ENCODE results near the gene RNF38. TPM values are rescaled to one million over a fixed set of nuclear protein-coding genes. Genes with fewer than 3 reads are reported as not detected.

Gene RNF38
- total RNA-seq, 1 donor from 2014 or later, result 39.6 TPM

- Mint-ChIP-seq H3K4me1 (ENCODE audit: low read depth, unreplicated experiment) (peaks cover 17% of the 10 kb centered on the region), H3K4me3 (ENCODE audit: unreplicated experiment) (no peak overlapping the region), H3K9me3 (ENCODE audit: unreplicated experiment) (no peaks in the 10 kb centered on the region), H3K27ac (ENCODE audit: unreplicated experiment) (no peak overlapping the region), H3K27me3 (ENCODE audit: low read depth, unreplicated experiment) (no peaks in the 10 kb centered on the region), H3K36me3 (ENCODE audit: low read depth, unreplicated experiment) (no peaks in the 10 kb centered on the region)
- Histone ChIP-seq H3K4me1 (ENCODE audit: insufficient read depth, low read length) (peaks cover 5% of the 10 kb centered on the region), H2AFZ (ENCODE audit: low read depth, low read length) (no peak overlapping the region), H3K36me3 (ENCODE audit: insufficient read depth, low read length) (no peaks in the 10 kb centered on the region), H3K4me3 (ENCODE audit: insufficient read depth, low read depth, low read length) (no peak overlapping the region), H3K79me2 (ENCODE audit: insufficient read depth, low read length) (no peaks in the 10 kb centered on the region), H3K27ac (ENCODE audit: low read depth, low read length) (no peak overlapping the region), H3K4me2 (ENCODE audit: low read length) (no peak overlapping the region), H3K9me3 (ENCODE audit: insufficient read depth, low read depth, low read length) (peaks cover 3% of the 10 kb centered on the region), H3K27me3 (ENCODE audit: insufficient read depth, low read length) (no peaks in the 10 kb centered on the region), H3K9ac (ENCODE audit: low read length) (no peak overlapping the region), H4K20me1 (ENCODE audit: insufficient read depth, low read length) (no peaks in the 10 kb centered on the region)
- DNase-seq (ENCODE audit: low read depth) (no peak), FAIRE-seq (no peak)
- no peak for TF ChIP-seq CTCF (IDR thresholded peaks at IDR 0.05; ENCODE audit: insufficient read depth, low read depth, low read length)
- no peak for TF ChIP-seq EZH2 (IDR thresholded peaks at IDR 0.05; ENCODE audit: insufficient read depth, low read length)
Observed at GRCh38 chr9:36316049-36316448, 84.0 kb downstream of the RNF38 start.

GRCh38 chr9:36315283-36315682, 84.8 kb downstream of the RNF38 start:
- H3K9ac ChIP-seq (ENCODE audit: low read length), result no peak overlapping the region
- FAIRE-seq (no peak), DNase-seq (ENCODE audit: low read depth) (no peak)
- Mint-ChIP-seq H3K9me3 (ENCODE audit: unreplicated experiment) (no peaks in the 10 kb centered on the region), H3K4me3 (ENCODE audit: unreplicated experiment) (no peak overlapping the region), H3K27me3 (ENCODE audit: low read depth, unreplicated experiment) (no peaks in the 10 kb centered on the region), H3K36me3 (ENCODE audit: low read depth, unreplicated experiment) (no peaks in the 10 kb centered on the region), H3K27ac (ENCODE audit: unreplicated experiment) (no peak overlapping the region), H3K4me1 (ENCODE audit: low read depth, unreplicated experiment) (peaks cover 17% of the 10 kb centered on the region)
- H3K27me3 ChIP-seq (ENCODE audit: insufficient read depth, low read length), result no peaks in the 10 kb centered on the region
- TF ChIP-seq EZH2 (IDR thresholded peaks at IDR 0.05; ENCODE audit: insufficient read depth, low read length) (no peak), CTCF (IDR thresholded peaks at IDR 0.05; ENCODE audit: insufficient read depth, low read depth, low read length) (no peak)
- H3K27ac ChIP-seq (ENCODE audit: low read depth, low read length), result no peak overlapping the region
- H3K4me3 ChIP-seq (ENCODE audit: insufficient read depth, low read depth, low read length), result no peak overlapping the region
- no peak overlapping the region for H3K4me2 ChIP-seq (ENCODE audit: low read length)
- H3K9me3 ChIP-seq (ENCODE audit: insufficient read depth, low read depth, low read length), result no peaks in the 10 kb centered on the region
- H3K36me3 ChIP-seq (ENCODE audit: insufficient read depth, low read length), result no peaks in the 10 kb centered on the region
- H3K79me2 ChIP-seq (ENCODE audit: insufficient read depth, low read length), result no peaks in the 10 kb centered on the region
- H4K20me1 ChIP-seq (ENCODE audit: insufficient read depth, low read length), result no peaks in the 10 kb centered on the region
- no peak overlapping the region for H2AFZ ChIP-seq (ENCODE audit: low read depth, low read length)
- peaks cover 5% of the 10 kb centered on the region for H3K4me1 ChIP-seq (ENCODE audit: insufficient read depth, low read length)

- H2AFZ ChIP-seq (ENCODE audit: low read depth, low read length), result no peak overlapping the region
- DNase-seq (ENCODE audit: low read depth) (no peak), FAIRE-seq (no peak)
- no peak overlapping the region for H3K9ac ChIP-seq (ENCODE audit: low read length)
- H3K27ac ChIP-seq (ENCODE audit: low read depth, low read length), result no peak overlapping the region
- H3K36me3 ChIP-seq (ENCODE audit: insufficient read depth, low read length), result no peaks in the 10 kb centered on the region
- Mint-ChIP-seq H3K4me1 (ENCODE audit: low read depth, unreplicated experiment) (peaks cover 16% of the 10 kb centered on the region), H3K27ac (ENCODE audit: unreplicated experiment) (no peak overlapping the region), H3K36me3 (ENCODE audit: low read depth, unreplicated experiment) (no peaks in the 10 kb centered on the region), H3K27me3 (ENCODE audit: low read depth, unreplicated experiment) (no peaks in the 10 kb centered on the region), H3K9me3 (ENCODE audit: unreplicated experiment) (no peaks in the 10 kb centered on the region), H3K4me3 (ENCODE audit: unreplicated experiment) (no peak overlapping the region)
- H4K20me1 ChIP-seq (ENCODE audit: insufficient read depth, low read length), result no peaks in the 10 kb centered on the region
- no peaks in the 10 kb centered on the region for H3K79me2 ChIP-seq (ENCODE audit: insufficient read depth, low read length)
- H3K27me3 ChIP-seq (ENCODE audit: insufficient read depth, low read length), result no peaks in the 10 kb centered on the region
- TF ChIP-seq CTCF (IDR thresholded peaks at IDR 0.05; ENCODE audit: insufficient read depth, low read depth, low read length) (no peak), EZH2 (IDR thresholded peaks at IDR 0.05; ENCODE audit: insufficient read depth, low read length) (no peak)
- H3K4me2 ChIP-seq (ENCODE audit: low read length), result no peak overlapping the region
- no peak overlapping the region for H3K4me3 ChIP-seq (ENCODE audit: insufficient read depth, low read depth, low read length)
- peaks cover 5% of the 10 kb centered on the region for H3K4me1 ChIP-seq (ENCODE audit: insufficient read depth, low read length)
- H3K9me3 ChIP-seq (ENCODE audit: insufficient read depth, low read depth, low read length), result no peaks in the 10 kb centered on the region
Observed at GRCh38 chr9:36314740-36315139, 85.3 kb downstream of the RNF38 start.
